Measurements from ENCODE around the gene ARHGAP8.
"Not testable (repeated sequence)": the region's sequence is repeated elsewhere in the genome, so short reads cannot be mapped to it uniquely, and the experiment has no call there.

Gene ARHGAP8

GRCh38 chr22:44773082-44773481 lies 20.7 kb downstream of the ARHGAP8 start:
- DNase-seq (ENCODE audit: low spot score), result no peak

DNA sequence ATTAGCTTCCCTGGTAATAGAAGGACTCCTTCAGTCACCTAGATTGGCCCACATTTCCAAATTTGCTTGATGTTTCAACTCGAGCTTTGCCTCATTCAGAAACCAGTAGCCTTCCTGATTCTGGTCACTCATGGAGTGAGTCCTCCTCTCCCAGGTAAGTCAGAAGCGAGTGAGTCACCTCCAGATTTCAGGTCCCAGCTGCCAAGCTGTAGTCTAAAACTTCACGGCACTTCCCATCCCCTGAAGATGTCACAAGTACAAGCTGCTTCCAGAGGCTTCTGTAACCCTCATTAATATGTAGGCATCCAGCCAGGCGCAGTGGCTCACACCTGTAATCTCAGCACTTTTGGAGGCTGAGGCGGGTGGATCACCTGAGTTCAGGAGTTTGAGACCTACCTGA lies 23.5 kb downstream of the ARHGAP8 start:
- DNase-seq (ENCODE audit: low spot score), result no peak

DNA sequence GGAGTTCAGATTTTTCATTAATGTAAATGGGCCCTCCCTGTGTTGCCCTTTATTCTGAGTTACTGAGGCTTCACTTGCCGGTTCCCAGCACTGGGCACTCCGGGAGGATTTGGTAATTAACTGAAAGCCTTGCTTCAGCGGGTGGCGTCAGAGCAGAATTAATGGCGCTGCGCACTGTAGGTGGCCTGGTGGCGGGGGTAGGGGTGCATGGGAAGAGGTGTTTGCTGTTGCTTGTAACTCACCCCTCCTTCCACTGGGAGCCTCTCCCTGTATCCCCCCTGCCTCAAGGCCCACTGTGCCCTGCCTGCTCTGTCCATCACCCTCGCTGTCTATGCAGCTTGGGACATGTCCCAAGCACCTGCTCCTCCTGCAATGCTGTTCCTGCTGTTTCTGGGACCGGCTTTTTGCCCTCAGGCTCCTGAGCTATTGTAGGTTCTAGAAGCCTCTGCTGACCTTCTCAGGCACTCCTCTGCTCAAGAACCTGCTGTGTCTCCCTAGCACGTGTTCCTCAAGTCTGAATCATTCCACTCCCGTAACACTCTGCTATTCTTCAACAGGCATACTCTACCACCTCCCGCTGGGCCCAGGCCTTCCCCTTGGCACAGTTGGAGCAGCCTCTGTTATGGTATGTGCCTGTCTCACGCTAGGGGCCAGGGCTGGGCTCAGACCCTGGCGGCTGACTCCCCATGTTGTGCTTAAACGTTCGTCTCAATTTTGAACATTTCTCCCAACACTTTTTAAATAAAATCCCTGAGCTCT lies 24.4 kb downstream of the ARHGAP8 start:
- no peak for DNase-seq (ENCODE audit: low spot score)

DNA sequence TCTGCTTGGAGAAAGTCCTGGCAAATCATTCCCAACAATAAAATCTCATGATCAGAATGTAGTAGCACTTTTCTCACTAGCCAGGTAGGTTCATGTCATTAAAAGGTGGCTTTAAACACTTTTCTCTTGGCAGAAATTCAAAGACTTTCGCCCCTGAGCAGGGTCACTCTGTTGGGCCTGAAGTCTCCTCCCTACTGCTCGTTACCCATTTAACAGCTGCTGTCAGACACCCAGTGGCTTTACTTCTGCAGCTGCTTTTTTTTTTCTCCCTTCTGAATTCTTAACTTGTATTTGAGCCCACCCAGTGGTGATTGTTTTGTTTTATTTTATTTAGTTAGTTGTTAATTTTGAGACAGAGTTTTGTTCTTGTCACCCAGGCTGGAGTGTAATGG lies 25.0 kb downstream of the ARHGAP8 start:
- DNase-seq (ENCODE audit: low spot score), result no peak

- DNase-seq (ENCODE audit: low spot score), result no peak
Measured at GRCh38 chr22:44780876-44781449, 28.6 kb downstream of the ARHGAP8 start.

- no peak for DNase-seq (ENCODE audit: low spot score)
Measured at GRCh38 chr22:44782363-44782963, 30.1 kb downstream of the ARHGAP8 start.

DNA sequence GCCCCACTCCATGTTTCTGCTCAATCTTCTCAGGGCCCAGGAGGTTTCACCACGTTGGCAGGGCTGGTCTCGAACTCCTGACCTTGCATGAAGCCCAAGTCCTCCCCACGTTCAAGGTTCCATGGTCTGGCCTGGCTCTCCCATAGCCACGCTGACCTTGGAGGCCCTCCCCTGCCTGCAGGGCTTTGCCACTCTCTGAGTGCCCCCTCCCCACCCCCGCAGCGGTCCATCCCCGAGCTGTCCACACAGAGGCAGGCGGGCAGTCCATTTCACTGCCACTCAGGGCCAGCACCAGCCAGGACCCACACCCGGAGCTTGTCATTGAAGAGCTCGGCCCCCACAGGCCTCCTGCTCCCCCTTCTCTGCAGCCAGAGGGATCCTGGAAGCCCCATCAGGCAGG lies 30.7 kb downstream of the ARHGAP8 start:
- no peak for DNase-seq (ENCODE audit: low spot score)

GRCh38 chr22:44783581-44783980 lies 31.2 kb downstream of the ARHGAP8 start:
- DNase-seq (ENCODE audit: low spot score), result no peak

- no peak for DNase-seq (ENCODE audit: low spot score)
Measured at GRCh38 chr22:44786136-44786535, 33.8 kb downstream of the ARHGAP8 start.

DNA sequence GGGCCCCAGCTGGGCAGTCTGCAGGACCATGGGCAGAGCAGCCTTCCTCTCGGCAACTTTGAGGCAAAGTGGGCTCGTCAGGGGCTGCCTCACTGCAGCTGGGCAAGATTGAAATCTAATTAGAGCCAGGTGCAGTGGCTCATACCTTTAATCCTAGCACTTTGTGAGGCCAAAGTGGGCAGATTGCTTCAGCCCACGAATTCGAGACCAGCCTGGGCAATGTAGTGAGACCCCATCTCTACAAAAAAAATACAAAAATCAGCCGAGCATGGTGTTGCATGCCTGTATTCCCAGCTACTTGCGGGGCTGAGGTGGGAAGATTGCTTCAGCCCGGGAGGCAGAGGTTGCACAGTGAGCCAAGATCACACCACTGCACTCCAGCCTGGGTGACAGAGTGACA lies 34.2 kb downstream of the ARHGAP8 start:
- DNase-seq (ENCODE audit: low spot score), result no peak

- DNase-seq (ENCODE audit: low spot score), result no peak
Measured at GRCh38 chr22:44787832-44788231, 35.5 kb downstream of the ARHGAP8 start.

- DNase-seq (ENCODE audit: low spot score), result no peak
Measured at GRCh38 chr22:44793106-44793505, 40.7 kb downstream of the ARHGAP8 start.

DNA sequence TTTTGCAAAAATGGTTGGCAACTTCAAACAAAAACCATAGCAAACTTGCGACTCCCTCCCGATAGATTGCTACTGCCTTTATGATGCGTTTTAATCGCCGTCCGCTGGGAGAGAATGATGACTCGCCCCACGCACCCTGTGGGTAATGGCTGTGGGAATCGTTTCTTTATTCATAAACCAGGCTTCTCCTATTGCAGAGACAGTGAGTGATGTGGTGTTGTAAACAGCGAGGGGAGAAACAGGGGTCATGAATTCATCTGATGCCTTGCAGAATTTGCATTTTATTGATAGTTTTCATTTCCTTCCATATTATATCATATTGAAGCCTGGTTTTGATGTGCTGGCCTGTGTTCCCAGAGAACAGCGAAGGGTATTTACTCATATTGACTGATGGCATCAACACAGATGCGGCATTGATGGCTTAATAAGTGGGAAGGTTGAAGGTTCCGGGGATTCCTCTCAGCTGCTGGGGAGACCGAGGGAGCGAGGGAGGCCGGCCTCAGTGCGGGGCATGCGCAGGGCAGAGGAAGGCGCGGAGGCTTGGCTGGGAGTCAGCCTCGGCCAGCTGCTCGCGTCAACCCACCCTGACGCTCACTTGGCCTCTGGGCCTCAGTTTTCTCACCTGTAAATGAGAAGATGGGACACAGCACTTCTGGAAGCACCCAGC lies 41.3 kb downstream of the ARHGAP8 start:
- DNase-seq (ENCODE audit: low spot score), result no peak

GRCh38 chr22:44795701-44796630 lies 43.6 kb downstream of the ARHGAP8 start:
- DNase-seq (ENCODE audit: low spot score), result no peak

GRCh38 chr22:44797181-44797725 lies 44.9 kb downstream of the ARHGAP8 start:
- DNase-seq (ENCODE audit: low spot score), result no peak

DNA sequence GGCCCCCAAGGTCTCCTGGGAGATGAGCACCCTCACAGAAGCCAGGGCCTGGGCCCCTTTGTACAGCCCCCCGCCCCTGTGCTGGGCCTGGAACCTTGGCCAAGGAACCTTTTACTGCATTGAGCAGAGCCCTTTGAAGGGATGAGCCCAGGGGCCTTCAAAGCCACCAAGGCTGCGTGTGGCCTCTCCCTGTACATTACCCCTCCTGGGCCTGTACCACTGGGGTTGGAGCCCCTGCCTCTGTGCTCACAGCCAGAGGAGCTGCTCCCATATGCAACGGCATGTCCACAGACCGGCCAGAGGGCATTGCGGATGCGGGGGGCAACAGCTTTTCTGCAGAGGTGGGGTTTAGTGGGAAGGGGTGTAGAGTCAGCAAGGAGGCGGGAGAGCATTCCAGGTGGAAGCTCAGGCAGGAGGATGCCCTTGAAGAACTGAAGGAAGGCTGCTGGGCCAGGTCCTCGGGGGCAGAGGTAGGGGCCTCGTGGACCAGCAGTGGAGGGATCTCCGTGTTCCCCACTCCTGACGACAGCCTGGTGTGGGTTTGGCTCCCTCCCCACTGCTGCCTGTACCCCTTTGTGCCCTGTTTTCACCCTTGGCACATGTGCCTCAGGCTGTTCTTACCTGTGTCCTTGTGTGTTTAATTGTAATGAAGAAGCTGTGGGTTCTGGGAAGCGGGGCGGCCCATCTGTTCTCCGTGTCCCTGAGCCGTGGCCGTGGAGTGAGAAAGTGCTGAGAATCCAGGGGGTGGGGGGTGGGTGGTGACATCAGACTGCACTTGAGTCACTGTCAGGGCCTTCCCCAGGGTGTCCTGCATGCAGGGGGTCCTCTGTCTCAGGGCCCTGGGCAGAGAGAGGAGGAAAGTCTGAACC lies 46.9 kb downstream of the ARHGAP8 start:
- no peak for DNase-seq (ENCODE audit: low spot score)

- DNase-seq (ENCODE audit: low spot score), result not testable (repeated sequence)
Measured at GRCh38 chr22:44799946-44800634, 47.7 kb downstream of the ARHGAP8 start.

GRCh38 chr22:44801476-44801875 lies 49.1 kb downstream of the ARHGAP8 start:
- no peak for DNase-seq (ENCODE audit: low spot score)

GRCh38 chr22:44802071-44802700 lies 49.8 kb downstream of the ARHGAP8 start:
- DNase-seq (ENCODE audit: low spot score), result no peak

All from CD4-positive, alpha-beta T cell treated with Interleukin-2 at 100 ng/mL for 4 hours (primary cell).